NCI-H1694 treated with DMSO at 0.1 percent for 48 hours (cell line): ENCODE measurements around the gene KRTAP10-6.
A peak's percentile ranks its signal among the peaks of the same experiment; 100 is the strongest.
"Not testable (repeated sequence)": the region's sequence is repeated elsewhere in the genome, so short reads cannot be mapped to it uniquely, and the experiment has no call there.

Source experiments
- DNase-seq: peaks from one replicate; lab custom pipeline; 2025; lab: John Stamatoyannopoulos, UW

KRTAP10-6 gene

DNA sequence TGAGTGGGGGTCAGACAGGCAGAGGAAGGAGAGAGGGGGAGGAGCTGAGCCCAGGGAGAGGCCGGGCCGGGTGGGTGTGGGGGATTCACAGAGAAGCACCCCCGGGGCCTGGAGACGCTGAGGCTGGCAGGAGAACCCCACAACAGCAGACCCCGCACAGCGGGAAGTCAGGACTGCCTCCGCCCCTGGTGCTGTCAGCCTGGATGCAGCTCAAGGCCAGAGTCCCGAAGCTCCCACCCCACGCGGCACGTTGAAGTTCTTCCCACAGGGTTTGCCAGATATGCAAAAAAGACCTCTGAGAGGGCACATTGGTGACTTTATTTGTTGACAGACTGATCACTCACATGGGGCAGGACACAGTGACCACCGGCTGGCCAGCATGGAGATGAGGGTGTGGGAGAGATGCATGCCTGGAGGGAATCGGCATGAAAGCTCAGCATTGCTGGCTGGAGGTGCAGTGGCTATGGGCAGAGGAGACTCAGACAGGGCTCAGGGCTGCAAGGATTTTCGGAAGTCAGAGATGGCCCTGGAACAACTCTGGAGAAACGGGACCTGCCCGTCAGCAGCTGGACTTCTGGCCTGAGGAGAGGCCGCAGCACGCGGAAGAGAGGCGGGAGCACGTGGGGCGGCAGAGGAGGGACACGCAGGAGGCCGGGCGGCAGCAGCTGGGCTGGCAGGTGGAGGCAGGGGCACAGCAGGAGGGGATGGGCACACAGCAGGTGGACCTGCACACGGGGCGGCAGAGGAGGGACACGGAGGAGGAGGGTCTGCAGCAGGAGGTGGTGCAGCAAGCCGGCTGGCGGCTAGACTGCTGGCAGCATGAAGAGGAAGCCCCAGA, 34.6 kb downstream of the KRTAP10-6 start:
- no peak for DNase-seq

DNA sequence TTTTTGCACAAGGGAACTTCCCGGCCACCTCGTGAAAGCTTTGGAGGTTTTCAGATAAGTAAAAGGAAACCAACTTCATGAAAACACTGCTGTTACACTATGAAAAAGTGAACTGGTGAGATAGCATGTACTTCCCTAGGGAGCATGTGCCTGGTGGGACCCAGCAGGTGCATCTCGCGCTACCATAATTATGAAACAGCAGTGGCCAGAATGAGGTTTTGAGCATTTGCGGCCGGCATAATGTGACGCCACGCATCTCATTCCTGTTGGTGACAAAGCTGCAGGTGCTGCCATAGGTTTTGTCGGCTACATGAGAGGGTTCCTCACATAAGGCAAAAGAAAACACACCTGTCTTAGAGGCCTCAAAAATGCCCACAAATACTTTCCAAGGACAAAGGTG, 35.4 kb downstream of the KRTAP10-6 start:
- no peak for DNase-seq

DNA sequence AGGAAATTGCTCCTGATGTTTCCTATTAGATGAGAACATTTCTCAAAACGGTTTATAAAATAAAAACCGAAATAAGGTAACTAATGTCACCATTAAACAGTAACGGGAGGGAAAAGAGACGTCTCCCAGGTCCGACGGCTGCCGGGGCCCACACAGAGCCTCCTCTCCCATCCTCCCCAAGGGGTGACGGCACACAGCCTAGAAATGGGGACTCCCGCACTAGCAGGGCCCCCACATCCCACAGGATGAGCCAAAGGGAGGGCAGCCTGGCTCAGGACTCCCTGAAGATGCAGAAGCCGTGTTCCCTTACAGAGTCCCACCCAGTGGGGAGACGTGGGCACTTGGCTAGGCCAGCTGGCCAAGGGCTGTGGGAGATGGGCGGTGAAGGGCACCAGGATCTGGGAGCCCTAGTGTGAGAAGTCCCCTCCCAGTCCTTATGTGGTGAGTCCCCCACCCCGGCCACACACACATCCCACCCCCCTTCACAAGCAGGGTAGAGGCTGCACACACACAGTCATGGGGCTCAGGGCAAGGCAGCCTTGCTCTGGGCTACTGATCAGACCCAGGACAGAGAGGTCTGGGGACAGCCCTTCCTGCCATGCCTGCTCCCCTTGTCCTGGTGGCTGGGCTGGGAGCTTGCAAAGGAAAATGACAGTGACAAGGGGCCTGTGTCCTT, 37.0 kb downstream of the KRTAP10-6 start:
- DNase-seq = no peak

DNA sequence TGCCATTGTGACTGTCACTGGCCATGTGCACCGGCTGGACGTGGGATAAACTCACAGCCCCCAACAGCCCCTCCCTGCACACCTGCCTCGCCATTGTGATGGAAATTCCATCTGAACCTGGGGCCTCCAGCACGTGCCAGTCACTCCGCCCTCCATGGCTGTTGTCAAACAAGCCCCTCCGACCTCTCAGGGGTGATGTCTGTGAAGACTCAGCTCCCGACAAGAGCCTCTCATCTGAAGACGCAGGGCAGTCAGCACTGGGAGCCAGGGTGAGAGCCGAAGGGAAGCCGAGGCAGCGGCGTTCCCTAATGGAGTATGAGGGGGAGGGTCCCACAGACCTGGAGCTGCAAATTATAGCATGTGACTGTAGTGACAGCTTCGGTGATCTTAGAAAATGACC, 39.6 kb downstream of the KRTAP10-6 start:
- DNase-seq = no peak

DNA sequence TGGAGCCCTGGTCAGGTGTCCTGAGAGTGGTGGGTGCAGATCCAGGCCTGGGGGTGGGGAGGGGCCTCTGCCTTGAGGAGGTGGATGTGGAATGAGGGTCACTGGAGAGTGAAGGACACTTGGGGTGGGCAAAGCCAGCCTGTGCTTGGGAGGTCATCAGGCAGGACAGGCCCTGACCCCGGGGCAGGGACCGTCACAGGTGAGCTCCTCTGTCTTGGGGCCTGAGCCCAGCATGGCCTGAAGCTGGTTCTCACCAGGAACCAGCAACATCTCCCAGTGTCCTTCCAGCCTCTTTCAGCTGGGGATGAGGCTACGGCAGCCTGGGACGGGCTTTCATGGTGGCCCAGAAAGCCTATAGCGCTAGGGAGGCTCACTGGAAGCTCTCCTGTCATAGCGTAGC, 40.2 kb downstream of the KRTAP10-6 start:
- no peak for DNase-seq

DNA sequence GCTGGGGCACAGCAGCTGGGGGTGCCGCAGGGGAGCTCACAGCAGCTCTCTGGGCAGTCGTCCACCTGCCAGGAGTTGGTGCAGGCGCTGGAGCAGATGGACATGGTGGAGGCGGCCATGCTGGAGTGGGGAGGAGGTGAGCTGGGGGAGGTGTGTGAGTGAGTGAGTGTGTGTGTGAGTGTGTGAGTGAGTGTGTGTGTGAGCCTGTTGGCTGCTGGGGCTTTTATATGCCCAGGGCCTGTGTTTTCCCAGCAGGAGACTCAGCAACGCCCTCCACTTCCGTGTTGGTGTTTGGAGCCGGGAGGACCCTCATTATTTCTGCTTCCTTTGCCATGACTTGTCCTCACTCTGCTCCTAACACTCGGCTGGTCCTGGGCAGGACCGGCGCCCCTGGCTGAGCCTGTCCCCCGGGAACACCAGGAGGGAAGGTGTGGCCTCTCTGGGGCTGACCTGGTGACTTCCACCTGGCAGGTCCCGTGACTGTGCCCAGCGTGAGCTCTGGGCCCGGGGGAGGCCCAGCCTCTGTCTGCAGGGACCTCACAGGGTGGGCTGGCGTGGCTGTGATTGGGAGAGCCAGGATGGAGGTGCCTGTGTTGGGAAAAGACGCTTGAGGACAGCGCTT, 40.9 kb downstream of the KRTAP10-6 start, which contains the start of gene KRTAP10-2:
Gene KRTAP10-2, minus strand, starts transcription at position 166 of the 622 bp plus-strand sequence. Its CDS starts 47 bp downstream, at position 119.
- no peak for DNase-seq

DNA sequence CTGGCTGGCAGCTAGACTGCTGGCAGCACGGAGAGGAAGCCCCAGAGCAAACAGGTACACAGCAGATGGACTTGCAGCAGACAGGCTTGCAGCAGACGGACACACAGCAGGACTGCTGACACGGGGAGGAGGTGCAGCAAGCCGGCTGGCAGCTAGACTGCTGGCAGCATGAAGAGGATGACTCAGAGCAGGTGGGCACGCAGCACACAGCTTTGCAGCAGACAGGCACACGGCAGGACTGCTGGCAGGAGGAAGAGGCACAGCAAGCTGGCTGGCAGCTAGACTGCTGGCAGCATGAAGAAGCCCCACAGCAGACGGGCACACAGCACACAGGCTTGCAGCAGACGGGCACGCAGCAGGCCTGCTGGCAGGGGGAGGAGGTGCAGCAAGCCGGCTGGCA, 41.5 kb downstream of the KRTAP10-6 start:
- peak; percentile 33 for DNase-seq

DNA sequence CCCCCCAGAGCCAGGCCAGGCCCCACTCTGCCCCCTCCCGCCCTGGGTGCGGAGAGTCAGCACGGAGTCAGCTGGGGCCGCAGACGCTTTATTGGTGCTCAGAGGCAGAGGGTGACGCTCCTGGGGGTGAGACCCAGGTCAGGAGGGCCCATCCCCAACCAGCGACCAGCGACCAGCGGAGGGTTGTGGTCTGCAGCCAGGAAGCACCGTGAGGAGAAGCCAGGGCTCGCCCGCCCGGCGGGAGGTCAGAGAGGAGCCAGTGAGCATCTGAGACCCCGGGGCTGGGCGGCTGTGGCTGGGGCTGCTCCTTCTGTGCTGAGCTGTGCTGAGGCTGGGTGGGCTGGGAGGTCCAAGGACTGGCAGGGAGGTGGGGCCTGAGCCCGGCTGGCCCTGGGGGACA, 42.0 kb downstream of the KRTAP10-6 start:
- DNase-seq = not testable (repeated sequence)

DNA sequence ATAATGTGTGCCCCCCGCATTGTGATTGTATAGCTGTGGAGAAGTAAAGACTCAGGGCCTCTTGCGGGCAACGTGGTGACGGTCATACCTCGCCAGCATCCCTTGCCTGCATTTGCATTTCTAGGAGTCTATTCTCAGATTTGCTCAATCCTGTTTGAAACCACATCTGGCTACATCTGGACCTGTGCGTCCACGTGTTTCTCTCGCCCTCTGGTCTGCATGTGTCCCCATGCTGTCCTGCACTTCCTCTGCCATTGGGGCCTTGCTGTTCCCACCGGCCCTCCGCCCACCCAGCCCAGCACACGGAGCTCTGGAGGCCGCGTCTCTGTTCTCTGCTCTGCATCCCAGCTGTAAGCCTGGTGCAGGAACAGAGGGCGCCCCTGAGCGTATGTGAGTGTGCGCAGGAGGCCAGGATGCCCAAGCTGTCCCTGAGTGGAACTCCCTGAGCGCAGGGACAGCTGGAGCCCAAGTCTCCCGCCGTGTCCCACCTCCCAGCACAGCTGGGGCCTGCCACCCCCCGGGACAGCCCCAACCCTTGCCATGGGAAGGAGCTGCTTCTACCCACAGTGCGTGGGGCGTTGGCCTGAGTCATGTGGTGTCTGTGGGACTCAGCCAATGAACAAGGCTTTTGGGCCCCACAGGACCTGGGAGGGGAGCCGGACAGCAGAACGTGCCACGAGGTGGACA, 42.6 kb downstream of the KRTAP10-6 start:
- DNase-seq = no peak

DNA sequence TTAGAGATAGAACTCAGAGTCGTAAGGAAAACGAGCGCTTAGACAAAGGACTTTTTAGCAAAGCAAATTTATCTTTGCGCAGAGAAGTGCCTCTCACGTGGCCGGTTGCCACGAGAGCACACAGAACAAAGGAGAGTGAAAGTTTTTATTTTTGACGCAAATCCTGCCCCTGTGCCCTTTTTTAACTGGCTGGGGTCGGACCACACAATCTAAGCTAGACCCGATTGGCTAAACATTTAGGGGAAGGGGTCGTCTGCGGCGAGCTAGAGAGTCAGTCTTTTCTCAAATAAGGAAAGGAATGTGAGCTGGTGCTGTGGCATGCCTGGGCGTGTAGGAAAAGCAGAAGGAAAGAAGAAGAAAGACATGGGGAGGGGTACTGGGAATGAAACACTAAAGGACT, 43.4 kb downstream of the KRTAP10-6 start:
- no peak for DNase-seq

DNA sequence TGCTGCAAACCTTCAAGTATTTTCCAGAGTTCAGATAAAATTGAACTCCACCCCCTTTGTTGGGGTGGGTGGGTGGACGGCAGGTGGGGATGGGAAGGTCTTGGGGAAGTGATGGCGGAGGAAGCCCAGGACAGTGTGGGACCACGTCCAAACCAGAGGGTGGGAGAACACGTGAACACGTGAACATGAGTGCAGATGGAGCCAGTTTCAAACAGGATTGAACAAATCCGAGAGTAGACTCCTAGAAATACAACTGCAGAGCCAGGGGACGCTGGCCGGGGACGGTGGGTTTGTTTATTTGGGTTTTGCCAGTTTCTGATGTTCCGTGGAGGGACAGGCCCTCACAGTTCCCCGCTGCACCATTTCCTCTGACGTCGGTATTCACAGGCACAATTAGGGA, 43.9 kb downstream of the KRTAP10-6 start:
- peak; percentile 88 for DNase-seq

DNA sequence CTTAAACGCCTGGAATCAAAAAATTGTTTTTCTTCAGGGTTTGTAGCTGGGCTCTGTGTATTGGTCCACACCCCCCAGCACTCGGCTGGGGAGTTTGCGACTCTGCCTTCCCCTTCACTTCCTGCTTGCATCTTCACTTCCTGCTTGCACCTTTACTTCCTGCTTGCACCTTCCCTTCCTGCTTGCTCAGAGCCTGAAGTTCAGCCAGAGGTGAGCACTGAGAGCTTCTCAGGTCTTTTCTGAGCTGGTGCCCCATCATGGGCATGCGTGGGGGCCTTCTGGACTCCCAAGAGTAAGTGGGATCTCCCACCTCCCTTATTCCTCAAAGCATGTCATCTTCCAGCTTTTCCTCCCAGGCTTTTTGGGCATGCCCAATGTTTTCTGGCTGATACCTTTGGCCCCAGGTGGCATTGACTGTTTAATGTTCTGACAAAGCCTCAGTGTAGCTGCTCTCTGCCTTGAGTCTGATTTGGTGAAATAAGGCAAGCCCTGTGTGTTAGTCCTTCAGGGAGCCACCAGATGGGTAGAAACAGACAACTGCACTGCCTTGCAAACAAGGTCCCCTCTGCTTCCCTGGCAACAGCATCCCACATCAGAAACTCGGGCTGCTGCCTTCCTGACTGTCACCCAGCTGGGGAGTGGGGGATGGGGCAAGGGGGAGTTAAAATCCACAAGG, 44.5 kb downstream of the KRTAP10-6 start:
- DNase-seq = peak; percentile 91

DNA sequence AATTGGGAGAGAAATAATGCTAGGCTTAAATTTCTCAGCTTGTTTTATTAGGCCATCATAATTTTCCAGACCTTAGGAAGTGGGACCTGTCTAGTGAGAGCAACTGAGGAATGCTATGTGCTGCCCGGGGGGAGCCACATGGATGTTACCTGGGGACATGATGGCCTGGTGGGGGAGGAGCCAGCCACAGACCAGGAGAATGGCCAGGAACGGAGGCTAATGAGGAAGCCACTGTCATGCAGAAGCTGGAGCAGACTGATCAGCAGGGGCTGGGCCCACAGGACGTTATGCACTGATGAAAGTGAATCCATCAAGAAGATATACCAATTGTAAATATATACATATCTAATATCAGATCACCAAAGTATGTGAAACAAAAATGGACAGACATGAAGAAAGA, 47.7 kb downstream of the KRTAP10-6 start:
- DNase-seq = no peak

DNA sequence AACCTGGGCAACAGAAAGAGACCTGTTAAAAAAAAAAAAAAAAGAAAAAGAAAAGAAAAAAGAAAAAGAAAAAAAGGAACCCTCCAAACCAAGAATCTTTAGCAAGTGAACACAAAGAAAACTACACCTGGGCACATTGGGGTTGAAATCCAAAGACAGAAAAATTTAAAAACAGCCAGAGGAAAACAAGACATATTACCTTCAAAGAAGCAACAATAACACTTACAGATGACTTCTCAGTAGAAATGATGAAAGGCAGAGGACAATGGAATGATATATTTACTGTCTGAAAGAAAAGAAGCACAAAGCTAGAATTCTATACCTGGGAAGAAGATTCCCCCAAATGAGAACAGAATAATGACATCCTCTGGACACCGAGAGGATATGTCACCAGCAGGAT, 49.6 kb downstream of the KRTAP10-6 start:
- no peak for DNase-seq
